Measurements from ENCODE around the gene EPN2. TPM values are rescaled to one million over a fixed set of nuclear protein-coding genes. Genes with fewer than 3 reads are reported as not detected.

Gene EPN2
- total RNA-seq, 1 experiment from 2014 or later = 57.8 TPM

GRCh38 chr17:19254651-19255050, 17.5 kb downstream of the EPN2 start:
- Histone ChIP-seq H3K4ac (ENCODE audit: low read depth, low read length) (no peak overlapping the region), H3T11ph (ENCODE audit: low read length) (no peak overlapping the region), H3K56ac (ENCODE audit: insufficient read length, low read depth, low read length) (no peak overlapping the region), H2BK15ac (ENCODE audit: low read depth, low read length) (0 out of 2 replicates have a peak overlapping the region, but pooled peaks have one; percentile 43), H4K20me1 (ENCODE audit: control insufficient read depth, insufficient read depth, insufficient read length) (no peaks in the 10 kb centered on the region), H2AK5ac (ENCODE audit: insufficient read length, low read length) (no peak overlapping the region), H3K79me1 (ENCODE audit: insufficient read depth, low read depth, low read length, poor library complexity, severe bottlenecking) (peaks cover 12% of the 10 kb centered on the region), H3K27me3 (ENCODE audit: insufficient read depth, low read length) (no peaks in the 10 kb centered on the region), H3K9me3 (ENCODE audit: control insufficient read depth, low read depth, low read length) (no peaks in the 10 kb centered on the region), H3K27ac (ENCODE audit: insufficient read length, low read depth, low read length) (no peak overlapping the region), H3K9ac (ENCODE audit: extremely low read depth, insufficient read length, low read length) (no peak overlapping the region), H3K4me1 (ENCODE audit: insufficient read depth, low read length) (no peaks in the 10 kb centered on the region), H2BK20ac (ENCODE audit: low read depth, low read length, poor library complexity, severe bottlenecking) (no peak overlapping the region), H3K23me2 (ENCODE audit: insufficient read length, low read depth, low read length, poor library complexity, severe bottlenecking) (no peaks in the 10 kb centered on the region), H3K4me2 (ENCODE audit: insufficient read depth, insufficient read length, low read length) (no peak overlapping the region), H2BK120ac (ENCODE audit: low read depth, low read length, poor library complexity, severe bottlenecking) (no peak overlapping the region), H3K23ac (ENCODE audit: insufficient read length, low read depth, low read length) (no peak overlapping the region), H4K91ac (ENCODE audit: insufficient read length, low read depth, low read length) (peak overlapping the region; percentile 60), H2AFZ (ENCODE audit: low read length) (no peak overlapping the region), H4K8ac (replicated peaks; ENCODE audit: insufficient read length, low read depth, low read length) (peak overlapping the region; percentile 95), H2BK12ac (ENCODE audit: insufficient read length, low read depth, low read length) (no peak overlapping the region), H3K18ac (ENCODE audit: insufficient read length, low read depth, low read length) (peak overlapping the region; percentile 76), H3K79me2 (ENCODE audit: insufficient read depth, low read length) (peaks cover 3% of the 10 kb centered on the region; the same call in 1 of the 2 replicates), H2BK5ac (ENCODE audit: insufficient read length, low read length) (no peak overlapping the region), H3K14ac (ENCODE audit: insufficient read depth, low read length) (peak overlapping the region; percentile 92; the same call in 1 of the 2 replicates), H4K5ac (ENCODE audit: insufficient read length, low read depth, low read length) (peak overlapping the region; percentile 44)
- WGBS (ENCODE audit: extremely low coverage, insufficient read length, low lambda C conversion rate) = no CpG with 5 or more reads among the region's 2 CpGs
- no peak for DNase-seq
- Mint-ChIP-seq H3K27me3 (ENCODE audit: low read depth) (no peaks in the 10 kb centered on the region), H3K4me3 (no peak overlapping the region), H3K9me3 (peaks cover 5 to 6% of the 10 kb centered on the region in 2 experiments; a peak in 4 of 5 replicates), H3K27ac (peak overlapping the region in 2 of 3 experiments; percentile 72 to 88; a peak in 4 of 7 replicates), H3K4me1 (peaks cover 10 to 21% of the 10 kb centered on the region in 2 experiments), H3K36me3 (ENCODE audit: insufficient read depth in 1 of 3, low read depth in 3 of 3) (peaks cover 8 to 19% (median 10%) of the 10 kb centered on the region in 3 experiments)
- TF ChIP-seq, protein P1, sequence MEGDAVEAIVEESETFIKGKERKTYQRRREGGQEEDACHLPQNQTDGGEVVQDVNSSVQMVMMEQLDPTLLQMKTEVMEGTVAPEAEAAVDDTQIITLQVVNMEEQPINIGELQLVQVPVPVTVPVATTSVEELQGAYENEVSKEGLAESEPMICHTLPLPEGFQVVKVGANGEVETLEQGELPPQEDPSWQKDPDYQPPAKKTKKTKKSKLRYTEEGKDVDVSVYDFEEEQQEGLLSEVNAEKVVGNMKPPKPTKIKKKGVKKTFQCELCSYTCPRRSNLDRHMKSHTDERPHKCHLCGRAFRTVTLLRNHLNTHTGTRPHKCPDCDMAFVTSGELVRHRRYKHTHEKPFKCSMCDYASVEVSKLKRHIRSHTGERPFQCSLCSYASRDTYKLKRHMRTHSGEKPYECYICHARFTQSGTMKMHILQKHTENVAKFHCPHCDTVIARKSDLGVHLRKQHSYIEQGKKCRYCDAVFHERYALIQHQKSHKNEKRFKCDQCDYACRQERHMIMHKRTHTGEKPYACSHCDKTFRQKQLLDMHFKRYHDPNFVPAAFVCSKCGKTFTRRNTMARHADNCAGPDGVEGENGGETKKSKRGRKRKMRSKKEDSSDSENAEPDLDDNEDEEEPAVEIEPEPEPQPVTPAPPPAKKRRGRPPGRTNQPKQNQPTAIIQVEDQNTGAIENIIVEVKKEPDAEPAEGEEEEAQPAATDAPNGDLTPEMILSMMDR (conservative IDR thresholded peaks at IDR 0.05) = no peak

Data from H9 (cell line).